Measurements from ENCODE around the gene MAST3. TPM values are rescaled to one million over a fixed set of nuclear protein-coding genes. Genes with fewer than 3 reads are reported as not detected.

The MAST3 gene
- polyA plus RNA-seq, 1 experiment: 2.8 TPM

- Histone ChIP-seq H3K36me3 (ENCODE audit: control insufficient read depth, insufficient read depth, low read length) (peaks cover 17% of the 10 kb centered on the region), H3K27me3 (ENCODE audit: control insufficient read depth, insufficient read depth, low read length) (no peaks in the 10 kb centered on the region), H3K4me3 (ENCODE audit: low read depth, low read length) (no peak overlapping the region)
- CTCF ChIA-PET: interaction anchor here (0.6 to 2.3 kb wide), 18 partner anchors 8 to 114 kb away, joined by 3 to 14 read pairs (median 5); no protein-coding TSS in a partner anchor
- DNase-seq (ENCODE audit: low read depth): no peak
- TF ChIP-seq CTCF (IDR thresholded peaks at IDR 0.05; ENCODE audit: insufficient read depth, low read depth, low read length): no peak
- POLR2A ChIA-PET: no interaction called here
These were observed 71.2 kb downstream of the MAST3 start for GRCh38 chr19:18168673-18169381.

- POLR2A ChIA-PET: no interaction called here
- CTCF ChIA-PET: interaction anchor here (0.8 to 1.8 kb wide), 6 partner anchors 10 to 81 kb away, joined by 3 to 7 read pairs (median 4); partner anchors contain the start of gene MPV17L2
- DNase-seq (ENCODE audit: low read depth): no peak
These were observed 73.2 kb downstream of the MAST3 start for GRCh38 chr19:18170714-18171255.

GRCh38 chr19:18171605-18172327, 74.2 kb downstream of the MAST3 start:
- H3K27me3 ChIP-seq (ENCODE audit: control insufficient read depth, insufficient read depth, low read length): no peaks in the 10 kb centered on the region
- POLR2A ChIA-PET: no interaction called here
- DNase-seq (ENCODE audit: low read depth): no peak
- peaks cover 9% of the 10 kb centered on the region for H3K36me3 ChIP-seq (ENCODE audit: control insufficient read depth, insufficient read depth, low read length)
- H3K4me3 ChIP-seq (ENCODE audit: low read depth, low read length): no peak overlapping the region
- CTCF ChIA-PET: interaction anchor here (0.9 to 1.8 kb wide), 5 partner anchors 11 to 80 kb away, joined by 4 to 7 read pairs (median 5); partner anchors contain the start of gene MPV17L2
- no peak for TF ChIP-seq CTCF (IDR thresholded peaks at IDR 0.05; ENCODE audit: insufficient read depth, low read depth, low read length)

More at GRCh38 chr19:18170714-18171255, 73.2 kb downstream of the MAST3 start:
- no peaks in the 10 kb centered on the region for H3K27me3 ChIP-seq (ENCODE audit: control insufficient read depth, insufficient read depth, low read length)
- no peak for TF ChIP-seq CTCF (IDR thresholded peaks at IDR 0.05; ENCODE audit: insufficient read depth, low read depth, low read length)
- H3K36me3 ChIP-seq (ENCODE audit: control insufficient read depth, insufficient read depth, low read length): peaks cover 15% of the 10 kb centered on the region
- H3K4me3 ChIP-seq (ENCODE audit: low read depth, low read length): no peak overlapping the region

GRCh38 chr19:18172331-18173053, 74.9 kb downstream of the MAST3 start:
- no peaks in the 10 kb centered on the region for H3K27me3 ChIP-seq (ENCODE audit: control insufficient read depth, insufficient read depth, low read length)
- CTCF ChIA-PET: interaction anchor here (0.9 to 1.3 kb wide), 2 partner anchors 60 to 79 kb away, joined by 5 read pairs; no protein-coding TSS in a partner anchor
- no peak overlapping the region for H3K4me3 ChIP-seq (ENCODE audit: low read depth, low read length)
- POLR2A ChIA-PET: no interaction called here
- TF ChIP-seq CTCF (IDR thresholded peaks at IDR 0.05; ENCODE audit: insufficient read depth, low read depth, low read length): no peak
- peaks cover 6% of the 10 kb centered on the region; the same call in 1 of the 2 replicates for H3K36me3 ChIP-seq (ENCODE audit: control insufficient read depth, insufficient read depth, low read length)
- no peak for DNase-seq (ENCODE audit: low read depth)
